Measurements from ENCODE around the gene TMEM33.
A peak's percentile ranks its signal among the peaks of the same experiment; 100 is the strongest.
"Not testable (repeated sequence)": the region's sequence is repeated elsewhere in the genome, so short reads cannot be mapped to it uniquely, and the experiment has no call there.

The TMEM33 gene

GRCh38 chr4:41934901-41935651, at the start of gene TMEM33:
Gene TMEM33 (plus strand): TSS chr4:41935429. CDS start chr4:41935485, 56 bp downstream.
- peak; percentile 84 for DNase-seq

GRCh38 chr4:41885456-41885855, 49.8 kb upstream of the TMEM33 start:
- no peak for DNase-seq

GRCh38 chr4:41887277-41887676, 48.0 kb upstream of the TMEM33 start:
- no peak for DNase-seq

GRCh38 chr4:41887821-41888686, 47.2 kb upstream of the TMEM33 start:
- DNase-seq = peak; percentile 20

- DNase-seq = no peak
These were observed 46.5 kb upstream of the TMEM33 start for GRCh38 chr4:41888687-41889074.

GRCh38 chr4:41889317-41889716, 45.9 kb upstream of the TMEM33 start:
- DNase-seq = no peak

GRCh38 chr4:41890085-41890484, 45.1 kb upstream of the TMEM33 start:
- DNase-seq = no peak

GRCh38 chr4:41896648-41897047, 38.6 kb upstream of the TMEM33 start:
- DNase-seq = no peak

GRCh38 chr4:41897698-41898097, 37.5 kb upstream of the TMEM33 start:
- DNase-seq = no peak

GRCh38 chr4:41909136-41909535, 26.1 kb upstream of the TMEM33 start:
- DNase-seq = not testable (repeated sequence)

GRCh38 chr4:41912546-41912945, 22.7 kb upstream of the TMEM33 start:
- no peak for DNase-seq

GRCh38 chr4:41913509-41913908, 21.7 kb upstream of the TMEM33 start:
- no peak for DNase-seq

- no peak for DNase-seq
These were observed 17.0 kb upstream of the TMEM33 start for GRCh38 chr4:41918278-41918677.

- not testable (repeated sequence) for DNase-seq
These were observed 14.8 kb upstream of the TMEM33 start for GRCh38 chr4:41920416-41920815.

GRCh38 chr4:41921476-41921875, 13.8 kb upstream of the TMEM33 start:
- no peak for DNase-seq

- DNase-seq = no peak
These were observed 7.3 kb upstream of the TMEM33 start for GRCh38 chr4:41927796-41928499.

GRCh38 chr4:41930139-41930831, 4.9 kb upstream of the TMEM33 start:
- no peak for DNase-seq

GRCh38 chr4:41932988-41933387, 2.2 kb upstream of the TMEM33 start:
- DNase-seq = no peak

GRCh38 chr4:41933997-41934503, 1.2 kb upstream of the TMEM33 start:
- DNase-seq = no peak

- DNase-seq = no peak
These were observed 722 bp upstream of the TMEM33 start for GRCh38 chr4:41934514-41934900.

GRCh38 chr4:41935652-41936021, 408 bp downstream of the TMEM33 start:
- no peak for DNase-seq

- DNase-seq = no peak
These were observed 3.9 kb downstream of the TMEM33 start for GRCh38 chr4:41939016-41939626.

All from NCI-H1105 (cell line).